ENCODE data around the gene ZKSCAN3. TPM values are rescaled to one million over a fixed set of nuclear protein-coding genes. Genes with fewer than 3 reads are reported as not detected.

Gene ZKSCAN3
- total and polyA plus RNA-seq, 2 of the 4 experiments (the other 2 are of a cell fraction): 3.7 to 4.8 TPM

DNA sequence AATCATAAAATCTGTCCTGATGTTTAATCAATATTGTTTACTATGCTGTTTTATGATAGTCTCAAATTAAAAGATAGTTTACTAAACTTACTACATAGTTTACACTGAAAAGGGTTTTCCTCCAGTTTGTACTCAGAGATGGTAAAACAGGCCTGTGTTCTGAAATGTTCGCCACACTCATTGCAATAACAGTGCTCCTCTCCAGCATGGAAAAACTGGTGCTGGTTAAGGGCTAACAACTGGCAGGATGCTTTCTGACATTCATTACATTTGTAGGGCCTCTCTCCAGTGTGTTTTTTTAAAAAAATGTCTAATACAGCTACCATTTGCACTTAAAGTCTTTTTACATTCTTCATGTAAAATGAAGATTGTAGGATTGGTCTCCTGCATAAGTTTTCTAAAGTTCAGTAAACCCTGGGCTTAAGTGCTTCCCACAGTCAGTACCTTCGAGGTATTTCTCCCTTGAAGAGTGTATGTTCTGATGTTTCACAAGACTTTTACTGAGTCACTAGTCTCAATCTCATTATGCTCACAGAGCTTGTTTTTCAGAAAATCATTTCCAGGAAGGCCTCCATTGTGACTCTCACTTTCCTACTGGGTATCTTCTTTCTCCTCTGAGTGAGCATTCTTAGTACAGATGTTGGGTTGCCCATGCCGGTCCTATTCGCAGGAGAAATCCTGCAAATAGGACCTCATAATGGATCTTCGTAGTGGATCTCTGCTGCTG is 58.5 kb downstream of the ZKSCAN3 start:
- no peak overlapping the region for H3K4me2 ChIP-seq (ENCODE audit: low read depth, low read length)
- in situ Hi-C loops (cut with MboI; ENCODE audit: low sequenced_read_pairs): no loop called here
- POLR2A ChIA-PET (ENCODE audit: unreplicated experiment): no interaction called here

More for the DNA sequence above, 58.5 kb downstream of the ZKSCAN3 start:
- Histone ChIP-seq H3K27ac (ENCODE audit: insufficient read depth, low read length) (no peak overlapping the region), H2AK9ac (replicated peaks; ENCODE audit: low read depth, low read length, poor library complexity) (no peak overlapping the region), H3K4me3 (ENCODE audit: insufficient read depth, low read depth, low read length) (no peak overlapping the region), H3K18ac (ENCODE audit: low read depth, low read length) (no peak overlapping the region), H2AFZ (replicated peaks; ENCODE audit: low read length, poor library complexity) (no peak overlapping the region), H4K20me1 (ENCODE audit: insufficient read depth, low read length) (no peaks in the 10 kb centered on the region), H2BK120ac (ENCODE audit: low read depth, low read length) (no peak overlapping the region), H3K79me1 (ENCODE audit: low read depth in 1 of 2, low read length in 2 of 2) (no peaks in the 10 kb centered on the region), H3K23ac (ENCODE audit: low read depth, low read length) (no peak overlapping the region), H3K56ac (ENCODE audit: extremely low read depth, insufficient read depth, low read length) (no peak overlapping the region), H2BK5ac (ENCODE audit: low read depth, low read length, poor library complexity, severe bottlenecking) (no peak overlapping the region), H3K9me1 (ENCODE audit: insufficient read depth, low read length) (no peaks in the 10 kb centered on the region), H4K8ac (ENCODE audit: low read depth in 2 of 2, low read length in 2 of 2) (no peak overlapping the region), H3K36me3 (ENCODE audit: control insufficient read depth, insufficient read depth, low read length) (no peaks in the 10 kb centered on the region), H4K5ac (ENCODE audit: low read depth, low read length) (no peak overlapping the region), H3K4ac (ENCODE audit: low read depth, low read length) (no peak overlapping the region), H3K27me3 (ENCODE audit: control insufficient read depth, insufficient read depth, low read length) (peaks cover 4% of the 10 kb centered on the region; the same call in 1 of the 2 replicates), H2AK5ac (ENCODE audit: low read depth, low read length) (no peak overlapping the region), H3K4me1 (ENCODE audit: control insufficient read depth, insufficient read depth, low read length) (no peaks in the 10 kb centered on the region), H3K9ac (ENCODE audit: low read depth, low read length) (no peak overlapping the region), H2BK15ac (ENCODE audit: low read depth, low read length) (no peak overlapping the region), H3K14ac (replicated peaks; ENCODE audit: low read depth, low read length) (no peak overlapping the region), H4K91ac (ENCODE audit: insufficient read depth, low read depth, low read length) (no peak overlapping the region), H3K9me3 (ENCODE audit: control insufficient read depth, insufficient read depth, low read length) (no peaks in the 10 kb centered on the region), H2BK20ac (ENCODE audit: low read depth, low read length) (no peak overlapping the region)
- CTCF ChIA-PET: no interaction called here
- ATAC-seq (ENCODE audit: low read depth) (no peak), DNase-seq (peak; percentile 17)
- intact Hi-C loops (cut with micrococcal nuclease): loop anchor here (10.0 kb wide), 1 partner anchor 177 kb away; a partner anchor contains a TSS
- no TSS peak for BruUV-seq (replicated peaks)
- TF ChIP-seq POLR2A (IDR thresholded peaks at IDR 0.05; ENCODE audit: low read depth, low read length) (no peak), MAZ (IDR thresholded peaks at IDR 0.05; ENCODE audit: borderline replicate concordance, low read depth, low read length) (no peak), RFX5 (IDR thresholded peaks at IDR 0.05; ENCODE audit: low read depth, low read length) (no peak), NFE2L2 (IDR thresholded peaks at IDR 0.05; ENCODE audit: low read depth, low read length) (no peak), SMC3 (IDR thresholded peaks at IDR 0.05; ENCODE audit: low read depth, low read length) (no peak), MAFK (IDR thresholded peaks at IDR 0.05; ENCODE audit: low read depth, low read length) (no peak), RAD21 (IDR thresholded peaks at IDR 0.05; ENCODE audit: low read length) (no peak), BHLHE40 (IDR thresholded peaks at IDR 0.05; ENCODE audit: low read depth, low read length) (no peak)
- TF ChIP-seq, protein P1, sequence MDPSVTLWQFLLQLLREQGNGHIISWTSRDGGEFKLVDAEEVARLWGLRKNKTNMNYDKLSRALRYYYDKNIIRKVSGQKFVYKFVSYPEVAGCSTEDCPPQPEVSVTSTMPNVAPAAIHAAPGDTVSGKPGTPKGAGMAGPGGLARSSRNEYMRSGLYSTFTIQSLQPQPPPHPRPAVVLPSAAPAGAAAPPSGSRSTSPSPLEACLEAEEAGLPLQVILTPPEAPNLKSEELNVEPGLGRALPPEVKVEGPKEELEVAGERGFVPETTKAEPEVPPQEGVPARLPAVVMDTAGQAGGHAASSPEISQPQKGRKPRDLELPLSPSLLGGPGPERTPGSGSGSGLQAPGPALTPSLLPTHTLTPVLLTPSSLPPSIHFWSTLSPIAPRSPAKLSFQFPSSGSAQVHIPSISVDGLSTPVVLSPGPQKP (IDR thresholded peaks at IDR 0.05; ENCODE audit: borderline replicate concordance, low read depth, low read length): no peak
- dilution Hi-C loops (cut with HindIII; ENCODE audit: low sequenced_read_pairs, unreplicated experiment): no loop called here
- no CpG with 5 or more reads among the region's 5 CpGs for WGBS, 2 experiments (ENCODE audit: extremely low coverage in 2 of 2, insufficient read length in 1 of 2)
